Erythroblast (primary cell): ENCODE results near the gene YTHDF1.

Experiments used
- GATA1 ChIP-seq: IDR thresholded peaks from 2 replicates; pipeline ENCODE4 v1.6.1; 2011; ENCODE audit warnings: low read depth, mild to moderate bottlenecking, control low read depth, low read length, moderate library complexity
- POLR2A ChIP-seq: IDR thresholded peaks from 2 replicates; pipeline ENCODE4 v1.6.1; 2011; ENCODE audit warnings: mild to moderate bottlenecking, low read length

DNA sequence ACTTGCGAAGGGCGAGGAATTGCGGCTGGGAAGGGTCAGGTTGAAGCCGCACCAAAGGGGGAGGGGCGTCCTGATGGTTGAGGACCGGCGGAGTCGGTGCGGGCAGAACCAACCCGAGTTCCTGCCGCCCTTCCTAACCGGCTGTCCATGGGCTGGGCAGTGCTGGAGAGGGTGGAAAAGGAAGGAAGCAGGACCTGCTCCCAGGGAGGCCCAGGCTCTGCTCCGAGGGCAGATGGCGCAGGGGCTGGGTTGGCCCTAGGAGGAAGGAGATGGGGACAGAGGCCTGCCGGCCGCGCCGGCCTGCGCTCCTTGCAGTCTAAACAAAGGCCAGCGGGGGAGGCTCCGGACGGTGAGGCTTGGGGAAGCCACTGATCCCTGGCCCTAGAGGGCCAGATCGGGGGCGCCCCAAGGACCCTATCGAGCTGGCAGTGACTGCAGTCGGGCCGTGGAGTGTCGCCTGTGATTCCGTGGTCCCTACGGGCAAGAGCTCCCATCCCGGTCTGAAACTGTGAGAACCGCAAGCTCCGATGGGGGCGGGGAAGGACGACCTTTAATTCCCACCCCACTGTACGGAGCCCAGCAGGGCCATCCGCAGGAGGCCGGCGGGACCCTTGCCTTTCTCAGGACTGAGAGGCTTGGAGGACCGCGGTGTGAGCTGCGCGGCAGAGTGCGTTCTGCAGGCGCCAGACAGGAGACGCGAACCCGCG, 39.4 kb downstream of the YTHDF1 start:
- TF ChIP-seq POLR2A (no peak), GATA1 (no peak)
